ENCODE results near the gene LPP.

The LPP gene

GRCh38 chr3:188196232-188196990 lies 42.5 kb downstream of the LPP start:
- no peak for DNase-seq (ENCODE audit: low read depth)

DNA sequence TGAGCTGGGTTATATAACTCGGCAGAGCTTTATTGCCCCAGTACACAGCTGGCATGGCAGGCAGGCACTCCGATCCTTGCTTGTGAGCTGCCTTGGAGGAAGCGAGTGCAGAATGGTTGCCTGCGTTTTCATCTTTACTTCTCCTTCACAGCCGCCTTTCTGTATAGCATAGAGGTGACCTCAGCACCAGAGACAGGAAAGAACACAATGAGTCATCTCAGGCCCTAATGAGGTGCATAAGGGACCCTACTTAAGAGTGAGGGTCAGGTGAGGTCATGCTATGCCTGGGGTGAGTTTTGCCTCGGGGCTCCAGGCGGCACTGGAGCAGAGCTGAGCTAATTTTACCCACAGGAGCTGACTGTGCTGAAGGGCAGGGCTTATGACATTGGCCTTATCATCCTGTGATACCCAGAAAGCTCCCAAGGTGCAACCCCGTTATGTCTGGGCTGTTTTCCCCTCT lies 43.5 kb downstream of the LPP start:
- DNase-seq (ENCODE audit: low read depth): no peak

GRCh38 chr3:188198001-188198400 lies 44.0 kb downstream of the LPP start:
- no peak for DNase-seq (ENCODE audit: low read depth)

DNA sequence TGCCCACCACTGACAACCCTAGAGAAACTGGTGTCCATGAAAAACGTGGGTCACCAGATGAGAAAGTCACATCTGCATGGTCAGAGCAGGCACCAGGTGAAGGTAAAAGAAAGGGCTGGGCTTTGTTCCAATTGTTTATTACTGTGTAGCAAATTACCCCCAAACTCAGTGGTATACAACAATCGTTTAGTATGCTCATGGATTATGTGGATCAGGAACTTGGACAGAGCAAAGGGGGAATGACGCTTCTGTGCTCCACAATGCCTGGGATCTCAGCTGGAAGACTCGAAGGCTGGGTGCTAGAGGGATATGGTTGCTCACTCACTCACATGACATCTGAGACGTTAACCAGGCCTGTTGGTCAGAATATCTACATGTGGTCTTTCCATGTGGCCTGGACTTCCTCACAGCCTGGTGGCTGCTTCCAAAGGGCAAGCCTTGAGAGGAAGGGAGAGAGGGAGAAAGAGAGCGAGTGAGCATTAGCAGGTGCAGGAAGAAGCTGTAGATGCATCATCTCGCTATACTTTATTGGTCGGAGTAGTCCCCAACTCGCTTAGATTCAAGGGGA lies 44.9 kb downstream of the LPP start:
- peak; percentile 84 for DNase-seq (ENCODE audit: low read depth)

- no peak for DNase-seq (ENCODE audit: low read depth)
Measured at GRCh38 chr3:188199386-188199785, 45.4 kb downstream of the LPP start.

DNA sequence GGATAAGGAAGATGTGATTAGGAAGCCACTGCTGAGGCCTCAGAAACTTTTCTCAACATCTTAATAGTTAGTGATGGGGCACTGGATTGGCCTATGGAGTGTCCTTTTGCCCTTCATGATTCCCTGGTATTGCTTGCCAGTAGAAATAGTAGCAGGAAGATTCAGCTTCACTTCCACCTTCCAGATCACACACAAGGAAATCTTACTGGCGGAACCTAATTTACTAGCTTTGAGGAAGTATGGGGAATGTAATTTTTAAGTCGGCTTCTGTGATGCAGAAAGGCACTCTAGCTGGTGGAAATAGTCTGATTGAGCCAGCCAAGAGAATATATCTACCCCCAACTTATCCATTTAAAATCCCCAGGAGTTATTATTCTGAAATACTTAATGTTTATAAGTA lies 46.5 kb downstream of the LPP start:
- DNase-seq (ENCODE audit: low read depth): peak; percentile 62

DNA sequence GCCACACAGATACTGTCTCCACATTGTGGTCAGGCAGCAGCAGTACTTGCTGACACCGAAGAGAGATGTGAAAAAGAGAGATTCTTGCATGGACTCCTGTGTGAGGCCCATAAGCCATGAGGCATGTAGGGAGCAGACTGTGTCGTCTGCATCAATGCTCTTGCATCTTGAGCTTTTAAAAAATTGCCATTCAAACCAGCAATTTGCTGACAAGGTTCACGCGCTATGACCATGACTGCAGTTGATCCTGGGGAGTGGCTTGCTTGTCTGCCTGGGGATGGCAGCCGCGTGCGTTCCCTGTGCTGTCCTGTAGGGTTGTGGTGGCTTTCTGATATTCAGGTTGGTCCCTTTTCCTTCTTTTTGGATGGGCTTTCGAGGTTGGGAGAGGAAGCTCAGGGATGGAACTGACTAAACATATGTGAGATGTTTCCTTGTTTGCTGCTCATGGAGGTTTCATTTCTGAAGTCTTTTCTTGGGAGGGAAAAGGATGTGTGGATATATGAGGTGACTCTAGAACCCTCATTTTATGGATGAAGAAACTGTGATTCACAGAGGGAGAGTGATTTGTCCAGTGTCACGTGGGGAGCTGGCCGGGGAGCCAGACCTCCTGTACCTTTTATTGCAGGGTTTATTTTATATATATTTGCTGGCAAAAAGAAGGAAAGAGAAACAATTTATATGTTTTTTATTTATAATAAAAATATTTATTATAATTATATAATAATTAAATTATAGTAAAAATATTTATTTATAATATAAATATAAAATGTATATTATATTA lies 48.6 kb downstream of the LPP start:
- no peak for DNase-seq (ENCODE audit: low read depth)

DNA sequence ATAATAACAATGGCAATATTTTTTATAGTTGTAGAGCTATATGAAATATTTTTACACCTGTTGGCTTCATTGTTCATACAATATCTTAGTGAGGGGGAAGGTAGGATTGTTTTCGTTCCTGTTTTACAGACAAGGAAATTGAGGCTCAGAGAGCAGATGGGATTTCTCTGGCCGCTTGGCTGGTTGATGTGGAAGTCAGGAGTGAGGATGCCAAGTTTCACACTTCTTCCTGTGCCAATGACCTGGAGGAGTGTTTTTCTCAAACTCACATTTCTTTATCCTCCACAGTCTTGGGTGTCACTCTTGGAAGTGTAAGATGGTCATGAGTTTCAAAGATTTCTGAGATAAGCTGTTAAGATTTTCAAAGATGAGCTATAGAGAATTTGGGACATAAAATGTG lies 50.6 kb downstream of the LPP start:
- DNase-seq (ENCODE audit: low read depth): no peak

GRCh38 chr3:188205992-188206416 lies 52.0 kb downstream of the LPP start:
- no peak for DNase-seq (ENCODE audit: low read depth)

DNA sequence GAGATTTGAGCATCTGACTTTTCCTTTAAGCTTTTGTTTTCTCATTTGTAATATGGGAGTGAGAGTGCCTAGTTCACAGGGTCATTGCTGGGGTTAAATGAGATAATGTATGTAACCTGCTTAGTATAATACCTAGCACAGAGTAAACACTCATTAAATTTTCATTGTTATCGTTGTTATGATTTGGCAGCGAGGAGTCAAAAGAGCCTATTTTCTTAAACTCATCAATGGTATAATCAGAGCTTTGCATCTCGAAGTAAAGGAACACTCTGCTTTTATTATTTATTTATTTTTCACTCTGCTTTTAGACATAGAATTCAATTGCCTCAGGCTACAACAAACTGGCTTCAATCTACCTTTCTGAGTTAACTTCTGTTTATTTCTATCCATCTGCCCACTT lies 52.8 kb downstream of the LPP start:
- DNase-seq (ENCODE audit: low read depth): no peak

DNA sequence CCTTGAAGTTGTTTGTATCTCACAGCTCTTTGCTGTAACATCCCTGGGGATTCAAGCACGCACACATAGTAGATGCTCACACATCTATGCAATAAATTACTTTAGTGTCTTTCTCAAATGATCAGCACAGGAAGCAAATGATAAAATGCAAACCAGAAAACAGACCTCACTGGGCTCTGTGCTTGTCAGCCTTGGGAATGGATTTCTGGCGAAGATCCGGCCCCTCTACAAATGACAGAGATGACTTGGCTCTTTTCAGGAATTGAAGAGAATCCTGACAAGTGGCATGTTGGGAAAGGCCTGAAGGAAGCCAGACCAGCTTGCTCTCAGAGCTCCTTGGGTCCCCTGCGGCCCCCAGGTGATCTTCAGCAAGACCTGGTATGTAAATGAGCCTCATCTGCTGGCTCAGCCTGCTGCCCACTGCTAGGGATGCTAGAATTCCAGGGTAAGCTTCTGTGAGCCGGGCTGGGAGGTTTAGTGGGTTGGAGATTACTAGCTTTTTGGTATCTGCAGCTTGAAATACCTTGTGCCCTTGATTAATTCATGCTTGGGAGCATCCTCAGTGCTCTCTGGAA lies 54.1 kb downstream of the LPP start:
- peak; percentile 18 for DNase-seq (ENCODE audit: low read depth)

- DNase-seq (ENCODE audit: low read depth): peak; percentile 54
Measured at GRCh38 chr3:188208516-188208981, 54.6 kb downstream of the LPP start.

DNA sequence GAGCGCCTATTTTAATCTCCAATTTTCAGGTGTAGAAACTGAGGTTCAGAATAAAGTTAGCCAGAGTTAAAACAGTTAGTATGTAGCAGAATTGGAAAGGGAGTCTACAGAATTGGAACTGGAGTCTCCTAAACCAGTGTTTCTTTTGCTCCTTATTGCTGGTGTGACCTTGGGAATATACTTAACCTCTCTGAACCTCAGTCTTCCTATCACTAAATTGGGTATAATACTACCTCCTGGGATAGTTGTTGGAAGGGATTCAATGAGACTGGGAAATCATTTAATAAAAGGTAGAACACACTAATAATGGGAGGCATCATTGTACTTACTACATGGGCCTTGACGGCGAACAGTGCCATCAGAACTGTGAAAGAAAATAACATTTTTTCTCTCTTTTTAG lies 55.1 kb downstream of the LPP start:
- DNase-seq (ENCODE audit: low read depth): no peak

- DNase-seq (ENCODE audit: low read depth): no peak
Measured at GRCh38 chr3:188209740-188210139, 55.8 kb downstream of the LPP start.

GRCh38 chr3:188211476-188211875 lies 57.5 kb downstream of the LPP start:
- no peak for DNase-seq (ENCODE audit: low read depth)

- peak; percentile 76 for DNase-seq (ENCODE audit: low read depth)
Measured at GRCh38 chr3:188212308-188212969, 58.5 kb downstream of the LPP start.

GRCh38 chr3:188214442-188214841 lies 60.5 kb downstream of the LPP start:
- DNase-seq (ENCODE audit: low read depth): no peak

DNA sequence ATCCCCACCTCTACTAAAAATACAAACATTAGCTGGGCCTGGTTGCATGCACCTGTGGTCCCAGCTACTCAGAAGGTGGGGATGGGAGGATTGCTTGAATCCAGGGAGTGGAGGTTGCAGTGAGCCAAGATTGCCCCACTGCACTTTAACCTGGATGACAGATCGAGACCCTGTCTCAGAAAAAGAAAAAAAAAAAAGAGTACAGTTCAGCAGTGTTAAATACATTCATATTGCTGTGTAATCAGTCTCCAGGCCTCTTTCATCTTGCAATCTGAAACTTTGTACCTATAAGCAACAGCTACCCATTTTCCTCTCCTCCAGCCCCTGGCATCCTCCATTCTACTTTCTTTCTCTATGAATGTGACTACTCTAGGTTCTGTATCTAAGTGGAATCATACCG lies 61.2 kb downstream of the LPP start:
- DNase-seq (ENCODE audit: low read depth): no peak

GRCh38 chr3:188217011-188217463 lies 63.1 kb downstream of the LPP start:
- DNase-seq (ENCODE audit: low read depth): no peak

- DNase-seq (ENCODE audit: low read depth): no peak
Measured at GRCh38 chr3:188217726-188218125, 63.8 kb downstream of the LPP start.

GRCh38 chr3:188218603-188219002 lies 64.6 kb downstream of the LPP start:
- DNase-seq (ENCODE audit: low read depth): no peak

- no peak for DNase-seq (ENCODE audit: low read depth)
Measured at GRCh38 chr3:188219147-188219546, 65.2 kb downstream of the LPP start.

Measured in amniotic epithelial cell (primary cell).